SU-DHL-6 (cell line): ENCODE data around the gene DLG2.

ENCODE experiments used
- CTCF ChIP-seq: fragments of 200-600 bp; sonication (generic); IDR thresholded peaks from one replicate; pipeline ENCODE4 v1.5.1; 2017; ENCODE audit warnings: antibody characterized with exemption, mild to moderate bottlenecking, low read length, moderate library complexity; ENCODE audit not compliant: insufficient read depth, poor library complexity, severe bottlenecking
- EZH2phosphoT487 ChIP-seq: fragments of 200-600 bp; sonication (generic), shearing (Covaris generic); conservative IDR thresholded peaks from 2 replicates; pipeline ENCODE4 v1.6.1; 2018; ENCODE audit warnings: mild to moderate bottlenecking, antibody characterized with exemption, low read length, moderate library complexity, mixed read lengths

- no peak for TF ChIP-seq CTCF
- no peak for TF ChIP-seq EZH2phosphoT487
Observed at GRCh38 chr11:85558411-85558810, 68.7 kb downstream of the DLG2 start.
